GM12874 (cell line): Measurements from ENCODE around the gene PTAFR.

Source experiments
- TF ChIP-seq, protein P1 (sequence below): IDR thresholded peaks from 2 replicates; pipeline ENCODE4 v1.5.1; 2011; ENCODE audit warnings: low read depth, mild to moderate bottlenecking, control low read depth, low read length, moderate library complexity; ENCODE audit not compliant: insufficient read depth

PTAFR gene

DNA sequence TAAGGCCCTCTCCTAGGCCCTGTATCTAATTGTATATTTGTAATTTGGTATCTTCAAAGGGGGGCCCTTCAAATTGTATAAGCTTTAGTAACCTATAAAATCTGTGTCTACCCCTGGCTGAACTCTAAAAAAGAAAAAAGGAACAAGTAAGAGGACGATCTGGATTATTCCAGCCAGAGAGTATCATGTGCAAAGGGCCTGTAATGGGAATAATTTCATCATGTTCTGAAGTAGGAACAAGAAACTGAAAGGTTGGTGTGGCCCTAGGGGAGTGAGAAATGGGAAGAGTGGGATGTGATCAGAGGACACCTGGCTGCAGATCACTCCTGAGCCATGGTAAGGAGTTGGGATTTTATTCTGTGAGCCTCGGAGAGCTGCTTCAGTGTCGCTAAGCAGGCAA is 14.7 kb downstream of the PTAFR start:
- TF ChIP-seq, protein P1, sequence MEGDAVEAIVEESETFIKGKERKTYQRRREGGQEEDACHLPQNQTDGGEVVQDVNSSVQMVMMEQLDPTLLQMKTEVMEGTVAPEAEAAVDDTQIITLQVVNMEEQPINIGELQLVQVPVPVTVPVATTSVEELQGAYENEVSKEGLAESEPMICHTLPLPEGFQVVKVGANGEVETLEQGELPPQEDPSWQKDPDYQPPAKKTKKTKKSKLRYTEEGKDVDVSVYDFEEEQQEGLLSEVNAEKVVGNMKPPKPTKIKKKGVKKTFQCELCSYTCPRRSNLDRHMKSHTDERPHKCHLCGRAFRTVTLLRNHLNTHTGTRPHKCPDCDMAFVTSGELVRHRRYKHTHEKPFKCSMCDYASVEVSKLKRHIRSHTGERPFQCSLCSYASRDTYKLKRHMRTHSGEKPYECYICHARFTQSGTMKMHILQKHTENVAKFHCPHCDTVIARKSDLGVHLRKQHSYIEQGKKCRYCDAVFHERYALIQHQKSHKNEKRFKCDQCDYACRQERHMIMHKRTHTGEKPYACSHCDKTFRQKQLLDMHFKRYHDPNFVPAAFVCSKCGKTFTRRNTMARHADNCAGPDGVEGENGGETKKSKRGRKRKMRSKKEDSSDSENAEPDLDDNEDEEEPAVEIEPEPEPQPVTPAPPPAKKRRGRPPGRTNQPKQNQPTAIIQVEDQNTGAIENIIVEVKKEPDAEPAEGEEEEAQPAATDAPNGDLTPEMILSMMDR = no peak

DNA sequence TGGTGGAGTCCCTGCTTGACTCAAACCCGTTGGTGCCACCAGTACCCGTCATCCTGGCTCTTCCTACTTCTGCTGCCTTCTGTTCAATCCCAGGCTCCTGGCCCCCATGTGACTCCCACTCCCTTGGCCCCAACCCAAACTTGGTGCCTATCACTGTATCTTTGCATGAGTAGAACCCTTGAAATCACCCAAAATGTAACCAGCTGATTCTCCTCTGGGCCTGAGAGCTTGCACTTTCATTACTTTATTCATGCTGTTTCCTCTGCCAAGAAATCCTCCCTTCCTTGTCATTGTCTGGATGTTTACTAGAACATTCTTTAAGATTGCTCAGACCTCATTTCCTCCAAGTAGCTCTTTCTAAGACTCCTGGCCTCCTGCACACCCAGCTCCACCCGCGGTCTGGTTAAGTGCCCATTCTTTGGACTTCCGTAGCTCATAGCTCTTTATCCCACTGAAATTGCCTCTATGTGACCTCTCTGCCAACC is 15.7 kb downstream of the PTAFR start:
- TF ChIP-seq, protein P1 = no peak

DNA sequence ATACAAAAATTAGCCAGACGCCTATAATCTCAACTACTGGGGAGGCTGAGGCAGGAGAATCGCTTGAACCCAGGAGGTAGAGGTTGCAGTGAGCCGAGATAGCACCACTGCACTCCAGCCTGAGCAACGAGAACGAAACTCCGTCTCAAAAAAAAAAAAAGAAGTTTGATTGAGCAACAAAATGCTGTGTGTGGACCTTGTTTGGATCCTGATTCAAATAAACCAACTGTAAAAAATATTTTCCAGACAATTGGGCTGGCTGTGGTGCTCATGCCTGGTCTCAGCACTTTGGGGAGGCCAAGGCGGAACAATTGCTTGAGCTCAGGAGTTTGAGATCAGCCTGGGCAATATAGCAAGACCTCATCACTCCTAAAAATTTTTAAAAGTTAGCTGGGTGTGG is 16.8 kb downstream of the PTAFR start:
- TF ChIP-seq, protein P1 = no peak

DNA sequence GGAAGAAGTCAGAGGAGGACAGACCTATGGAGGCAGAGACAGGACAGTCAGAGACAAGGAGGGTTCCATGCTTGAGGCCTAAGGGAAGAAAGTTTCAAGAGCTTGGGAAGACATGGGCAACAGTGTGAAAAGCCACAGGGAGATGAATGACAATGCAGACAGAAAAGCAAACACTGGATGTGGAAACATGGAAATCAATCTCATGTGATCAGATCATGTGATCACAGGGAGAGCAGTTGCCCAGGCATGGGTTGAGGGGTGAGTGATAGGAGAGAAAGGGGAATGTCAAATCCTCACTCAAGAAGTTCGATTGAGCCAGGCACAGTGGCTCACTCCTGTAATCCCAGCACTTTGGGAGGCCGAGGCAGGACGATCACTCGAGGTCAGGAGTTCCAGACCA is 17.2 kb downstream of the PTAFR start:
- TF ChIP-seq, protein P1 = no peak

DNA sequence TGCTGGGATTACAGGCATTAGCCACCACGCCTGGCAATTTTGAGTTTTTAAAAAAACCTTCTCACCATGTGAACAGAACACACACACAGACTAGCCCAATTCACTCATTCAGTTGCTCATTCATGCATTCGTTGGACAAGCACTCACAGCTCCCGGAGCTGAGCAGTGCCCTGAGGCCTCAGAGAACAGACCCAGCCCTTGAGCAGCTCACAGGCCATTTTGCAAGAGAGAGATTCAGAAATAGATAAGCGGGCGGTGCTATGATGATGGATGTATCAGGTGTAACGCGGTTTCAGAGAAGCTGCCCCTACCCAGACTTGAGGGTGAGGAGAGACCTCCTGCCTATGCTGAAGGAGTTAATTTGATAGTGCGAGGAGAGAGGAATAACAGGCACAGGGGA is 18.6 kb downstream of the PTAFR start:
- TF ChIP-seq, protein P1 = no peak

DNA sequence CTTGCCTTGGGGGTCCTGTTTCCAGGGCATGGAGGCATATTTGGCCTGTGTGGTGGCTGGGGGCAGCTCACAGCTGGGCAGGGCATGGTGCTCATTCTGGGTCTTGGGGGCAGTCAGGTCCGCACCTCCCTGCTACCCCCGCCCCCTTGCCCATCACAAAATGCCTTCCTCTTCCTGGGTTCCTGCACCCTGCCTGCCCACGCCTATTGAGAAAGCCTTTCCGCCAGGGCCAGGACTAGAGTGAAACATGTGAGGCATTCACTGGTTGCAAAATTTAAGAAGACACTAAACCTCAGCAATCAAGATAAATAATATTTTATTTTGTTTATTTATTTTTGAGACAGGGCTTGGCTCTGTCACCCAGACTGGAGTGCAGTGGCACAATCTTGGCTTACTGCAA is 19.7 kb downstream of the PTAFR start:
- TF ChIP-seq, protein P1 = no peak

DNA sequence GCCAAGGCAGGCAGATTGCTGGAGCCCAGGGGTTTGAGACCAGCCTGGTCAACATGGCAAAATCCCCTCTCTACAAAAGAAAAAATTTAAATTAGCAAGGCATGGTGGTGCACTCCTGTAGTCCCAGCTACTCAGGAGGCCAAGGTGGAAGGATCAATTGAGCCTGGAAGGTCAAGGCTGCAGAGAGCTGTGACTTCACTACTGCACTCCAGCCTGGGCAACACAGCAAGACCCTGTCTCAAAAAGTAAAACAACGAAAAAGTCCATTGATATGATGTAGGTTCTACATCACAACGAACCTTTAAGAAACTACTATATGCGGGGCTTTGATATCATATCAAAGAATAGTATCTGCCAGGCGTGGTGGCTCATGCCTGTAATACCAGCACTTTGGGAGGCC is 20.9 kb downstream of the PTAFR start:
- TF ChIP-seq, protein P1 = no peak
